Bone marrow (tissue), 2 donors: Measurements from ENCODE around the gene PCDHA7.
"Not testable (repeated sequence)": the region's sequence is repeated elsewhere in the genome, so short reads cannot be mapped to it uniquely, and the experiment has no call there.

ENCODE experiments used
- DNase-seq, 2 donors: peaks; one replicate each; lab custom pipeline; 2025; lab: John Stamatoyannopoulos, UW

Gene PCDHA7, protein sequence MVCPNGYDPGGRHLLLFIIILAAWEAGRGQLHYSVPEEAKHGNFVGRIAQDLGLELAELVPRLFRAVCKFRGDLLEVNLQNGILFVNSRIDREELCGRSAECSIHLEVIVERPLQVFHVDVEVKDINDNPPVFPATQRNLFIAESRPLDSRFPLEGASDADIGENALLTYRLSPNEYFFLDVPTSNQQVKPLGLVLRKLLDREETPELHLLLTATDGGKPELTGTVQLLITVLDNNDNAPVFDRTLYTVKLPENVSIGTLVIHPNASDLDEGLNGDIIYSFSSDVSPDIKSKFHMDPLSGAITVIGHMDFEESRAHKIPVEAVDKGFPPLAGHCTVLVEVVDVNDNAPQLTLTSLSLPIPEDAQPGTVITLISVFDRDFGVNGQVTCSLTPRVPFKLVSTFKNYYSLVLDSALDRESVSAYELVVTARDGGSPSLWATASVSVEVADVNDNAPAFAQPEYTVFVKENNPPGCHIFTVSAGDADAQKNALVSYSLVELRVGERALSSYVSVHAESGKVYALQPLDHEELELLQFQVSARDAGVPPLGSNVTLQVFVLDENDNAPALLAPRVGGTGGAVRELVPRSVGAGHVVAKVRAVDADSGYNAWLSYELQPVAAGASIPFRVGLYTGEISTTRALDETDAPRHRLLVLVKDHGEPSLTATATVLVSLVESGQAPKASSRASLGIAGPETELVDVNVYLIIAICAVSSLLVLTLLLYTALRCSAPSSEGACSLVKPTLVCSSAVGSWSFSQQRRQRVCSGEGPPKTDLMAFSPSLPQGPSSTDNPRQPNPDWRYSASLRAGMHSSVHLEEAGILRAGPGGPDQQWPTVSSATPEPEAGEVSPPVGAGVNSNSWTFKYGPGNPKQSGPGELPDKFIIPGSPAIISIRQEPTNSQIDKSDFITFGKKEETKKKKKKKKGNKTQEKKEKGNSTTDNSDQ

DNA sequence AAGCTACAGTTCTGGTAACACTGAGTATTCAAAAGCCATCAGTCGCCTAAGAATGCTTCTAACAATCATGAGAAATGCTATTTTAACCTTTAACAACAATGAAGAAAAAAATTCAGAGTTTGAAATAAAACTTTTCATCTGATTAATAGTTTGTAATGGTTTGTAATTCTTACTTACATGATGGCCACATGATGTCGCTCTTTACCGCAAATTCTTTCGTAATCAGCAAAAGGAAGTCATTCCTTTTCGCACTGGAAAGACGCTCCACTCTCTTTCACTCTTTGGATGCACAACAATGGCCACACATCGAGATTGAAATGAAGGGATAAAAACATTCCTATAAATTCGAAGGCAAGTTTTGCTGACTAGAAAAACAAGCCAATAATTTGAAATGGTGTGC is at the start of gene PCDHA7:
TSS of gene PCDHA7 (plus strand) at position 277 of the 400 bp plus-strand sequence. CDS start at position 392, 115 bp downstream.
- DNase-seq = no peak

DNA sequence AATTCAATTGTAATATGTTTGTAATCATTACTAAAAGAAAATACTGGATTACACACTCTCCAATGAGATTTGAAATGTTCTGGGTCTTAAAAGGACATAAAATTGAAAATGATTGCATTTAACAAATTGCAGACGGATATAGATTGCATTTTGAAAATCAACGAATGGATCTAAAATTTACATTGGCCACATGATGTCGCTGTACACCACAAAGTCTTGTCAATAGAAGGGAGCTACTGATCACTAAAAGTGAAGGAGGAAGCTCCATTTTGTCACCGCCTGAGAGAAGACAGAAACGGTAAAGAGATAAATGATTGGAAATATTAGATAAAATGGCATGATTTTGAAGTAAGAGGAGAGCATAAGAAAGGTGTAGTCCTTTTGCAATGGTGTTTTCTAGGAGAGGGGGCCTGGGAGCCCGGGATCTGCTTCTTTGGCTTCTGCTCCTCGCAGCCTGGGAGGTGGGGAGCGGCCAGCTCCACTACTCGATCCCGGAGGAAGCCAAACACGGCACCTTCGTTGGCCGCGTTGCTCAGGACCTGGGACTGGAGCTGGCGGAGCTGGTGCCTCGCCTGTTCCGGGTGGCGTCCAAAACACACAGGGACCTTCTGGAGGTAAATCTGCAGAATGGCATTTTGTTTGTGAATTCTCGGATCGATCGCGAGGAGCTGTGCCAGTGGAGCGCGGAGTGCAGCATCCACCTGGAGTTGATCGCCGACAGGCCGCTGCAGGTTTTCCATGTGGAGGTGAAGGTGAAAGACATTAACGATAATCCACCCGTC is 48.0 kb upstream of the PCDHA7 start, which contains the start of gene PCDHA1:
TSS of gene PCDHA1 (plus strand) at position 236 of the 782 bp plus-strand sequence.
- no peak for DNase-seq

DNA sequence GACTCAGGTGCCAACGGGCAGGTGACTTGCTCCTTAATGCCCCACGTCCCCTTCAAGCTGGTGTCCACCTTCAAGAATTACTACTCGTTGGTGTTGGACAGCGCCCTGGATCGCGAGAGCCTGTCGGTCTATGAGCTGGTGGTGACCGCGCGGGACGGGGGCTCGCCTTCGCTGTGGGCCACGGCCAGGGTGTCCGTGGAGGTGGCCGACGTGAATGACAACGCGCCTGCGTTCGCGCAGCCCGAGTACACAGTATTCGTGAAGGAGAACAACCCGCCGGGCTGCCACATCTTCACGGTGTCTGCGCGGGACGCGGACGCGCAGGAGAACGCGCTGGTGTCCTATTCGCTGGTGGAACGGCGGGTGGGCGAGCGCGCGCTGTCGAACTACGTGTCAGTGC is 46.6 kb upstream of the PCDHA7 start:
- not testable (repeated sequence) for DNase-seq

DNA sequence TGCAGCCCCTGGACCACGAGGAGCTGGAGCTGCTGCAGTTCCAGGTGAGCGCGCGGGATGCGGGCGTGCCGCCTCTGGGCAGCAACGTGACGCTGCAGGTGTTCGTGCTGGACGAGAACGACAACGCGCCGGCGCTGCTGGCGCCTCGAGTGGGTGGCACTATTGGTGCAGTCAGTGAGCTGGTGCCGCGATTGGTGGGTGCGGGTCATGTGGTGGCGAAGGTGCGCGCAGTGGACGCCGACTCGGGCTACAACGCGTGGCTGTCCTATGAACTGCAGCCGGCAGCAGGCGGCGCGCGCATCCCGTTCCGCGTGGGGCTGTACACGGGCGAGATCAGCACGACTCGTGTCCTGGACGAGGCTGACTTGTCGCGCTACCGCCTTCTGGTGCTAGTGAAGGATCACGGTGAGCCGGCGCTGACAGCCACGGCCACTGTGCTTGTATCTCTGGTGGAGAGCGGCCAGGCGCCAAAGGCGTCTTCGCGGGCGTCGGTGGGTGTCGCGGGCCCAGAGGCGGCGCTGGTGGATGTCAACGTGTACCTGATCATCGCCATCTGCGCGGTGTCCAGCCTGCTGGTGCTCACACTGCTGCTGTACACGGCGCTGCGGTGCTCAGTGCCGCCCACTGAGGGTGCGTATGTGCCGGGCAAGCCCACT is 46.1 kb upstream of the PCDHA7 start:
- DNase-seq = not testable (repeated sequence)

DNA sequence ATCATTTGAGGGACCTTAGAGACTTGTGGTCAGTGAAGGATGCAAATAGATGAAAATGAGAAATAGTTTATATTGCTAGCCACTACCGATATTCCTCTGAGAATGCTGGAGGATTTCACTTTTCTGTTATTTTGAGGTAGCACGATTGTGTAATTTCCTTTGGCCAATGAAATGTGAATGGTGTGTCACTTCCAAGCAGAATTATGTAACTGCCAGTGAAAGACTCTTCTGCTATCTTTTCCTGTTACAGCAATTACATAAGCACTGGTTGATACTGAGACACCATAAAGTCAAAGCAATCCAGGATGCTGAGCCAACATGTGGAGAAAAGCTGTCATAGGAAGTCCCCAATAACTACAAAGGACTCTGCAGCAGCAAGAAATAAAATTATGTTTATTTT is 43.0 kb upstream of the PCDHA7 start:
- DNase-seq = no peak

DNA sequence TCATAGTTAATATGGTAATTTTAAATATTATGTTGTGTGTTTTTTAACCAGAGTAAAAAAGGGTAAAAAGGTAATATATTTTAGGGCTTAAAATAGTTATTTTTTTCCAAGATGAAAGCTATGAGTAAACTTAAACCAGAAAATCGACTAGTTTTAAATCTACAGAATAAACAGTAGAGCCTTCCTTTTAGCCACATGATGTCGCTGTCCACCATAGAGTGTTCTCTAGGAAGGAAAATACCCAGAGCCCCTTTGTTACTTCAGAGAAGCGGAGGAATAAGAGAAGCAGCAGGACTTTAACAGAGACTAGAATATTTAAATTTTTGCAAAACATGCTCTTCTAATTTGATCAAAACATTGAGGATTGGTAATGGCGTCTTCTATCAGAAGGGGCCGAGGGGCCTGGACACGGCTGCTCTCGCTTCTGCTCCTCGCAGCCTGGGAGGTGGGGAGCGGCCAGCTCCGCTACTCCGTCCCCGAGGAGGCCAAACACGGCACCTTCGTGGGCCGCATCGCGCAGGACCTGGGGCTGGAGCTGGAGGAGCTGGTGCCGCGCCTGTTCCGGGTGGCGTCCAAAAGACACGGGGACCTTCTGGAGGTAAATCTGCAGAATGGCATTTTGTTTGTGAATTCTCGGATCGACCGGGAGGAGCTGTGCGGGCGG is 39.3 kb upstream of the PCDHA7 start, which contains the start of gene PCDHA2:
TSS of gene PCDHA2 (plus strand) at position 258 of the 664 bp plus-strand sequence.
- DNase-seq = no peak

DNA sequence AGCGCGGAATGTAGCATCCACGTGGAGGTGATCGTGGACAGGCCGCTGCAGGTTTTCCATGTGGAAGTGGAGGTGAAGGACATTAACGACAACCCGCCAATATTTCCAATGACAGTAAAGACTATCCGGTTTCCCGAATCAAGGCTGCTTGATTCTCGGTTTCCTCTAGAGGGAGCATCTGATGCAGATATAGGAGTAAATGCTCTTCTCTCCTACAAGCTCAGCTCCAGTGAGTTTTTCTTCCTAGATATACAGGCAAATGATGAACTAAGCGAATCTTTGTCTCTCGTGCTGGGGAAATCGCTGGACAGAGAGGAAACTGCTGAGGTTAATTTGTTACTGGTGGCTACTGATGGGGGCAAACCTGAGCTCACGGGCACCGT is 38.8 kb upstream of the PCDHA7 start:
- no peak for DNase-seq

DNA sequence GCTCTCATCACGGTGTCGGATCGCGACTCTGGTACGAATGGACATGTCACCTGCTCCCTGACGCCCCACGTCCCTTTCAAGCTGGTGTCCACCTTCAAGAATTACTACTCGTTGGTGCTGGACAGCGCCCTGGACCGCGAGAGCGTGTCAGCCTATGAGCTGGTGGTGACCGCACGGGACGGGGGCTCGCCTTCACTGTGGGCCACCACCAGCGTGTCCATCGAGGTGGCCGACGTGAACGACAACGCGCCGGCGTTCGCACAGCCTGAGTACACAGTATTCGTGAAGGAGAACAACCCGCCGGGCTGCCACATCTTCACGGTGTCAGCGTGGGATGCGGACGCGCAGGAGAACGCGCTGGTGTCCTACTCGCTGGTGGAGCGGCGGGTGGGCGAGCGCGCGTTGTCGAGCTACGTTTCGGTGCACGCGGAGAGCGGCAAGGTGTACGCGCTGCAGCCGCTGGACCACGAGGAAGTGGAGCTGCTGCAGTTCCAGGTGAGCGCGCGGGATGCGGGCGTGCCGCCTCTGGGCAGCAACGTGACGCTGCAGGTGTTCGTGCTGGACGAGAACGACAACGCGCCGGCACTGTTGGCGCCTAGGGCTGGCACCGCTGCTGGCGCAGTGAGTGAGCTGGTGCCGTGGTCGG is 37.9 kb upstream of the PCDHA7 start:
- DNase-seq = not testable (repeated sequence)

DNA sequence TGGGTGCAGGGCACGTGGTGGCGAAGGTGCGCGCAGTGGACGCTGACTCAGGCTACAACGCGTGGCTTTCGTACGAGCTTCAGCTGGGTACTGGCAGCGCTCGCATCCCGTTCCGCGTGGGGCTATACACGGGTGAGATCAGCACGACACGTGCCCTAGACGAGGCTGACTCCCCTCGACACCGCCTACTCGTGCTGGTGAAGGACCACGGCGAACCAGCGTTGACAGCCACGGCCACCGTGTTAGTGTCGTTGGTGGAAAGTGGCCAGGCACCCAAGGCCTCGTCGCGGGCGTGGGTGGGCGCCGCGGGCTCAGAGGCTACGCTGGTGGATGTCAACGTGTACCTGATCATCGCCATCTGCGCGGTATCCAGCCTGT is 37.4 kb upstream of the PCDHA7 start:
- DNase-seq = no peak

DNA sequence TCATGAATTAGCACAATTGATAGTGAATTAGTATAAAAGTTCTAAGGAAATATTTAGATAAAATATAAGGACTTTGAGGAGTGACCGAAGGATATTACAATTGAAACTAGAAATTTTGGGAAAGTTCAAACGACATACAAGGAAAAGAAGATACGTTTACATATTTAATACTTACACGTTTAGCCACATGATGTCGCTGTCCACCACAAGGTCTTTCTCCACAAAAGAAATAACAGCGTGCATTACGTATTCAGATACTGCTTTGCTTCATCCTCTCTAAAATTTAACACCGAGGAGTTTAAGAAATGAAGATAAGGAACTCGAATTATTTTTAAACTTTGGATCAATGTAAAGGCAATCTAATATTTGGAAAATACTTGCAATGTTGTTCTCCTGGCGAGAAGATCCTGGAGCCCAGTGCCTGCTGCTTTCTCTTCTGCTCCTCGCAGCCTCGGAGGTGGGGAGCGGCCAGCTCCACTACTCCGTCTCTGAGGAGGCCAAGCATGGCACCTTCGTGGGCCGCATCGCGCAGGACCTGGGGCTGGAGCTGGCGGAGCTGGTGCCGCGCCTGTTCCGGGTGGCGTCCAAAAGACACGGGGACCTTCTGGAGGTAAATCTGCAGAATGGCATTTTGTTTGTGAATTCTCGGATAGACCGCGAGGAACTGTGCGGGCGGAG is 33.1 kb upstream of the PCDHA7 start, which contains the start of gene PCDHA3:
TSS of gene PCDHA3 (plus strand) at position 242 of the 678 bp plus-strand sequence.
- DNase-seq = no peak

DNA sequence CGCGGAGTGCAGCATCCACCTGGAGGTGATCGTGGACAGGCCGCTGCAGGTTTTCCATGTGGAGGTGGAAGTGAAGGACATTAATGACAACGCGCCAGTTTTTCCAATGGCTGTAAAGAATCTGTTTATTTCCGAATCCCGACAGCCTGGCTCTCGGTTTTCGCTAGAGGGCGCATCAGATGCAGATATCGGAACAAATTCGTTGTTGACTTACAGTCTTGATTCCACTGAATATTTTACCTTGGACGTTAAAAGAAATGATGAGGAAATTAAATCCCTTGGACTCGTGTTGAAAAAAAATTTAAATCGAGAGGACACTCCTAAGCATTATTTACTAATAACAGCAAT is 32.6 kb upstream of the PCDHA7 start:
- no peak for DNase-seq

DNA sequence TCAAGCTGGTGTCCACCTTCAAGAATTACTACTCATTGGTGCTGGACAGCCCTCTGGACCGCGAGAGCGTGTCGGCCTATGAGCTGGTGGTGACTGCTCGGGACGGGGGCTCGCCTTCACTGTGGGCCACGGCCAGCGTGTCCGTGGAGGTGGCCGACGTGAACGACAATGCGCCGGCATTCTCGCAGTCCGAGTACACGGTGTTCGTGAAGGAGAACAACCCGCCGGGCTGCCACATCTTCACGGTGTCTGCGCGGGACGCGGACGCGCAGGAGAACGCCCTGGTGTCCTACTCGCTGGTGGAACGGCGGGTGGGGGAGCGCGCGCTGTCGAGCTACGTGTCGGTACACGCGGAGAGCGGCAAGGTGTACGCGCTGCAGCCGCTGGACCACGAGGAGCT is 31.7 kb upstream of the PCDHA7 start:
- not testable (repeated sequence) for DNase-seq

DNA sequence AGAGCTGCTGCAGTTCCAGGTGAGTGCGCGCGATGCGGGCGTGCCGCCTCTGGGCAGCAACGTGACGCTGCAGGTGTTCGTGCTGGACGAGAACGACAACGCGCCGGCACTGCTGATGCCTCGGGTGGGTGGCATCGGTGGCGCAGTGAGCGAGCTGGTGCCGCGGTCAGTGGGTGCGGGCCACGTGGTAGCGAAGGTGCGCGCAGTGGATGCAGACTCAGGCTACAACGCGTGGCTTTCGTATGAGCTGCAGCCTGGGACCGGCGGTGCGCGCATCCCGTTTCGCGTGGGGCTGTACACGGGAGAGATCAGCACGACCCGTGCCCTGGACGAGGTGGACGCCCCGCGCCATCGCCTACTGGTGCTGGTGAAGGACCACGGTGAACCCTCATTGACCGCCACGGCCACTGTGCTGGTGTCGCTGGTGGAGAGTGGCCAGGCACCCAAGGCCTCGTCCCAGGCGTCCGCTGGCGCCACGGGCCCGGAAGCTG is 31.2 kb upstream of the PCDHA7 start:
- DNase-seq = no peak

DNA sequence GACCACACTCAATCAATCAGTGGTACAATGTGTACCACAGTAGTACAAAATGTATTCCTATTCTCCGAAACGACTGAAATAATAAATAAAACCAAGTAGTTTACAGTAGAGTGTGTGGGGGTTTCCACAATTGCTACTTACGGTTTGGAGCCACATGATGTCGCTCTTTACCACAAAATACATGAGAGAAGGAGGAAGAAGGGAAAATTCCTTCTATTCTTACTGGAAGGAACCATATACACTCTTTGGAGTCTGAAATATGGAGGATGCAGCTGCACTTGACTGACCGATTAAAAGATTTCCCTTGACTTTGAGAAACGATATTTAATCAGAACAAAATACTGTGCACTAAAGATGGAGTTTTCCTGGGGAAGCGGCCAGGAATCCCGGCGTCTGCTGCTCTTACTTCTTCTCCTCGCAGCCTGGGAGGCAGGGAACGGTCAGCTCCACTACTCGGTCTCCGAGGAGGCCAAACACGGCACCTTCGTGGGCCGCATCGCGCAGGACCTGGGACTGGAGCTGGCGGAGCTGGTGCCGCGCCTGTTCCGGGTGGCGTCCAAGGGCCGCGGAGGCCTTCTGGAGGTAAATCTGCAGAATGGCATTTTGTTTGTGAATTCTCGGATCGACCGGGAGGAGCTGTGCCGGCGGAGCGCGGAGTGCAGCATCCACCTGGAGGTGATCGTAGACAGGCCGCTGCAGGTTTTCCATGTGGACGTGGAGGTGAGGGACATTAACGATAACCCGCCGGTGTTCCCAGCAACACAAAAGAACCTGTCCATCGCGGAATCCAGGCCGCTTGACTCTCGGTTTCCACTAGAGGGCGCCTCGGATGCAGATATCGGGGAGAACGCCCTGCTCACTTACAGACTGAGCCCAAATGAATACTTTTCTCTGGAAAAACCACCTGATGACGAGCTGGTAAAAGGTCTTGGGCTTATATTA is 27.0 kb upstream of the PCDHA7 start, which contains the start of gene PCDHA4:
TSS of gene PCDHA4 (plus strand) at position 235 of the 942 bp plus-strand sequence.
- no peak for DNase-seq

DNA sequence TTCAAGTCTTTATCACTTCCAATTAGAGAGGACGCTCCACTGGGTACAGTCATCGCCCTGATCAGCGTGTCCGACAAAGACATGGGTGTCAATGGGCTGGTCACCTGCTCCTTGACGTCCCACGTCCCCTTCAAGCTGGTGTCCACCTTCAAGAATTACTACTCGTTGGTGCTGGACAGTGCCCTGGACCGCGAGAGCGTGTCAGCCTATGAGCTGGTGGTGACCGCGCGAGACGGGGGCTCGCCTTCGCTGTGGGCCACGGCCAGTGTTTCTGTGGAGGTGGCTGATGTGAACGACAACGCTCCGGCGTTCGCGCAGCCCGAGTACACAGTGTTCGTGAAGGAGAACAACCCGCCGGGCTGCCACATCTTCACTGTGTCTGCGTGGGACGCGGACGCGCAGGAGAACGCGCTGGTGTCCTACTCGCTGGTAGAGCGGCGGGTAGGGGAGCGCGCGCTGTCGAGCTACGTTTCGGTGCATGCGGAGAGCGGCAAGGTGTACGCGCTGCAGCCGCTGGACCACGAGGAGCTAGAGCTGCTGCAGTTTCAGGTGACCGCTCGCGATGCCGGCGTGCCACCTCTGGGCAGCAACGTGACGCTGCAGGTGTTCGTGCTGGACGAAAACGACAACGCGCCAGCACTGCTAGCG is 25.7 kb upstream of the PCDHA7 start:
- DNase-seq = not testable (repeated sequence)

DNA sequence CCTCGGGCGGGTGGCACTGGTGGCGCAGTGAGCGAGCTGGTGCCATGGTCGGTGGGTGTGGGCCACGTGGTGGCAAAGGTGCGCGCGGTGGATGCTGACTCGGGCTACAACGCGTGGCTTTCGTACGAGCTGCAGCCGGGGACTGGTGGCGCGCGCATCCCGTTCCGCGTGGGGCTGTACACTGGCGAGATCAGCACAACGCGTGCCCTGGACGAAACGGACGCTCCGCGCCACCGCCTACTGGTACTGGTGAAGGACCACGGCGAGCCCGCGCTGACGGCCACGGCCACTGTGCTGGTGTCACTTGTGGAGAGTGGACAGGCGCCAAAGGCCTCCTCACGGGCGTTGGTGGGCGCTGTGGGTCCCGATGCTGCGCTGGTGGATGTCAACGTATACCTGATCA is 25.2 kb upstream of the PCDHA7 start:
- no peak for DNase-seq

DNA sequence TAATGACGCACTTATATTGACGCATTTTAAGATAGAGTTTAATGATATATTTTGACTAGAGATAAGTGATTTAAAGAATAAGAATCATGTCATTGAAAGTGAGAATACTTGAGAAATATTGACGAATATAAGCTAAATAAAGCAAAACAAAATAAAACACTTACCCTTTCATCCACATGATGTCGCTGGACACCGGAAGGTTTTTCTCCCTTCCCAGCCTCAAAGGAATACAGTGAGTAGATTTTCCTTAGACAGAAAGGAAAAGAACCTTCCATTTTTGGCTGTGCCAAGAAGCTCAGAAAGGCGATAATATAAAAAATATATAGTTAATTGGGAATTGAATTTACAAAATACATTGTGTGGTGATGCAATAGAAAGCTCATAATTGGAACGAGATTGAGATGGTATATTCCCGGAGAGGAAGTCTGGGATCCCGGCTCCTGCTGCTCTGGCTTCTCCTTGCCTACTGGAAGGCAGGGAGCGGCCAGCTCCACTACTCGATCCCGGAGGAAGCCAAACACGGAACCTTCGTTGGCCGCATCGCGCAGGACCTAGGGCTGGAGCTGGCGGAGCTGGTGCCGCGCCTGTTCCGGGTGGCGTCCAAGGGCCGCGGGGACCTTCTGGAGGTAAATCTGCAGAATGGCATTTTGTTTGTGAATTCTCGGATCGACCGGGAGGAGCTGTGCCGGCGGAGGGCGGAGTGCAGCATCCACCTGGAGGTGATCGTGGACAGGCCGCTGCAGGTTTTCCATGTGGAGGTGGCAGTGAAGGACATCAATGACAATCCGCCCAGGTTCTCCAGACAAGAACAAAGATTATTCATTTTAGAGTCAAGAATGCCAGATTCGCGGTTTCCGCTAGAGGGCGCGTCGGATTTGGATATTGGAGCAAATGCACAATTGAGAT is 12.4 kb upstream of the PCDHA7 start, which contains the start of gene PCDHA5:
TSS of gene PCDHA5 (plus strand) at position 239 of the 906 bp plus-strand sequence.
- DNase-seq = no peak
